ENCODE measurements around the gene HSDL1.

HSDL1 gene

GRCh38 chr16:84141143-84141670 lies 3.8 kb downstream of the HSDL1 start:
- no peak for FAIRE-seq
- no peak for DNase-seq (ENCODE audit: insufficient read length, low spot score)
- TF ChIP-seq POLR2A (IDR thresholded peaks at IDR 0.05; ENCODE audit: low read depth, low read length) (no peak), SPI1 (IDR thresholded peaks at IDR 0.05; ENCODE audit: low read depth, low read length) (no peak), POLR2AphosphoS5 (IDR thresholded peaks at IDR 0.05; ENCODE audit: low read depth, low read length) (no peak), POU2F2 (IDR thresholded peaks at IDR 0.05; ENCODE audit: low read depth, low read length) (no peak), TAF1 (IDR thresholded peaks at IDR 0.05; ENCODE audit: low read depth, low read length) (no peak)

- DNase-seq (ENCODE audit: insufficient read length, low spot score), result no peak
- TF ChIP-seq PAX5 (IDR thresholded peaks at IDR 0.05; ENCODE audit: insufficient read depth, low read length, severe bottlenecking), result no peak
- TF ChIP-seq POLR2AphosphoS5 (IDR thresholded peaks at IDR 0.05; ENCODE audit: low read depth, low read length), result no peak
- no peak for TF ChIP-seq TAF1 (IDR thresholded peaks at IDR 0.05; ENCODE audit: low read depth, low read length)
- no peak for TF ChIP-seq POLR2A (IDR thresholded peaks at IDR 0.05; ENCODE audit: low read depth, low read length)
- no peak for TF ChIP-seq POU2F2 (IDR thresholded peaks at IDR 0.05; ENCODE audit: low read depth, low read length)
- TF ChIP-seq SPI1 (IDR thresholded peaks at IDR 0.05; ENCODE audit: low read depth, low read length), result no peak
- no peak for FAIRE-seq
Observed at GRCh38 chr16:84139628-84140258, 5.2 kb downstream of the HSDL1 start.

DNA sequence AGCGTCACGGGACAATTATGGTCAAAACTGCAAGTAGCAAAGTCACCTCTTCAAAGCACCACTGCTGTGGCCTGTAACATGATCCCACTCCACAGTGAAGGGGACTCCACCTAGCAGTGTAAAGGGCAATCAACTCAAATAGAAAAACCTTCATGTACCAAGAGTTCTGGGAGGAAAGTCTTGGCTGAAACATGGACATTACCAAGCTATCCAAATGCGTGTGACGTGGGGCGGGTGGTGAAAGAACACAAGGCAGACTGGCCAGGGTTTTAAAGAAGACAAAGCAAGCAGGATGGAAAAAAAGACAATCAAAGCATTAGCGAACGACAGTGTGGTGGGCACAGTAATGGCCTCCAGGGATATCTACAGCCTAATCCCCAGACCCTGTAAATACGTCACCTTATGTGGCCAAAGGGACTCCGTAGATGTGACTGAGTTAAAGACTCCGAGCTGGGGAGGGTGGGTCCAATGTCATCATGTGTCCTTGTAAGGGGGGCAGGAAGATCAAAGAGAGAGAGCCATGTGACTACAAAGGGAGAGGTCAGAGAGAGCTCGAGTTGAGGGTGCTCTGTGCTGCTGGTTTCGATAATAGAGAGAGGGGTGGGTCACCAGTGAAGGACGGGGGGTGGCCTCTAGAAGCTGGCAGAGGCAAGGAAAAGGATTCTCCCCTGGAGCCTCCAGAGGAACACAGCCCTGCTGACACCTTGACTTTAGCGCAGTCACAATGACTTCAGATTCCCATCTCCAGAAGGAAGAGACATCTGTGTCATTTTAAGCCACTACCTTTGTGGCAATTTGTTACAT lies 6.0 kb downstream of the HSDL1 start:
- TF ChIP-seq SPI1 (IDR thresholded peaks at IDR 0.05; ENCODE audit: low read depth, low read length) (no peak), POLR2AphosphoS5 (IDR thresholded peaks at IDR 0.05; ENCODE audit: low read depth, low read length) (no peak), PAX5 (IDR thresholded peaks at IDR 0.05; ENCODE audit: insufficient read depth, low read length, severe bottlenecking) (no peak), POLR2A (IDR thresholded peaks at IDR 0.05; ENCODE audit: low read depth, low read length) (no peak), TAF1 (IDR thresholded peaks at IDR 0.05; ENCODE audit: low read depth, low read length) (no peak), POU2F2 (IDR thresholded peaks at IDR 0.05; ENCODE audit: low read depth, low read length) (no peak)
- DNase-seq (ENCODE audit: insufficient read length, low spot score) (peak; percentile 39), FAIRE-seq (no peak)

DNA sequence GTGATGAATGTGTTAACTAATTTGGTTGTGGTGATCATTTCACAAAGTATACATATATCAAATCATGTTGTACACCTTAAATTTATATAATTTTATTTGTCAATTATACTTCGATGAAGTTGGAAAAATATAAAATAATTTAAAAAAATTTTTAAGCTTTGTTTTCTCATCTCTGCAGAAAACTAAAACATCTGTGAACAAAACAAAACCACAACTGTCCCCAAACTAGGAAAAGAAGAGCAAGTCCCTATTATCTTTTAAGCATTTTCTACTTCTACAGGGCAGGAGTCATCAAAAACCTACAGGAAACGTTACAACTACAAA lies 6.5 kb downstream of the HSDL1 start:
- FAIRE-seq (no peak), DNase-seq (ENCODE audit: insufficient read length, low spot score) (no peak)
- no peak for TF ChIP-seq POLR2AphosphoS5 (IDR thresholded peaks at IDR 0.05; ENCODE audit: low read depth, low read length)
- TF ChIP-seq POU2F2 (IDR thresholded peaks at IDR 0.05; ENCODE audit: low read depth, low read length), result no peak
- TF ChIP-seq PAX5 (IDR thresholded peaks at IDR 0.05; ENCODE audit: insufficient read depth, low read length, severe bottlenecking), result no peak
- no peak for TF ChIP-seq POLR2A (IDR thresholded peaks at IDR 0.05; ENCODE audit: low read depth, low read length)
- no peak for TF ChIP-seq TAF1 (IDR thresholded peaks at IDR 0.05; ENCODE audit: low read depth, low read length)
- TF ChIP-seq SPI1 (IDR thresholded peaks at IDR 0.05; ENCODE audit: low read depth, low read length), result no peak

- FAIRE-seq, result no peak
- no peak for TF ChIP-seq POU2F2 (IDR thresholded peaks at IDR 0.05; ENCODE audit: low read depth, low read length)
- no peak for TF ChIP-seq TAF1 (IDR thresholded peaks at IDR 0.05; ENCODE audit: low read depth, low read length)
- TF ChIP-seq POLR2A (IDR thresholded peaks at IDR 0.05; ENCODE audit: low read depth, low read length), result no peak
- no peak for DNase-seq (ENCODE audit: insufficient read length, low spot score)
Observed at GRCh38 chr16:84137769-84138357, 7.1 kb downstream of the HSDL1 start.

DNA sequence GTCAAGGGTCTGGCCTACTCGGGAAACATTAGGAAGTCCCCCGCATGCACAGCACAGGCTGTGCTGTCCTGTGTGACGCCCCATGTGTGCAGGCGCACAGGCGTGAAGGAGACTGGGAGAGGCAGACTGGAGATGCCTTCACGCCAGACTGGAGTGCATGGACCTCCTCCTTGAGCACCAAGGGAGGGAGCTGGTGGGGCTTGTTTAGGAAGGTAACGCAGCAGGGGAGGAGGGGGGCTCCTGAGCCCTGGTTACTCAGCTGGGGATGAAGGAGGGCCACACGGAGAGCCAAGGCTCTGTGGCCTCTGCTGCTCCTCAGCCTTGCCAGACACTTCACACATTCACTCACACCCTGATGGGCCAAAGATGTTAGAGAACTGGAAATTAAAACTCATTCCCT lies 7.7 kb downstream of the HSDL1 start:
- FAIRE-seq, result no peak

DNA sequence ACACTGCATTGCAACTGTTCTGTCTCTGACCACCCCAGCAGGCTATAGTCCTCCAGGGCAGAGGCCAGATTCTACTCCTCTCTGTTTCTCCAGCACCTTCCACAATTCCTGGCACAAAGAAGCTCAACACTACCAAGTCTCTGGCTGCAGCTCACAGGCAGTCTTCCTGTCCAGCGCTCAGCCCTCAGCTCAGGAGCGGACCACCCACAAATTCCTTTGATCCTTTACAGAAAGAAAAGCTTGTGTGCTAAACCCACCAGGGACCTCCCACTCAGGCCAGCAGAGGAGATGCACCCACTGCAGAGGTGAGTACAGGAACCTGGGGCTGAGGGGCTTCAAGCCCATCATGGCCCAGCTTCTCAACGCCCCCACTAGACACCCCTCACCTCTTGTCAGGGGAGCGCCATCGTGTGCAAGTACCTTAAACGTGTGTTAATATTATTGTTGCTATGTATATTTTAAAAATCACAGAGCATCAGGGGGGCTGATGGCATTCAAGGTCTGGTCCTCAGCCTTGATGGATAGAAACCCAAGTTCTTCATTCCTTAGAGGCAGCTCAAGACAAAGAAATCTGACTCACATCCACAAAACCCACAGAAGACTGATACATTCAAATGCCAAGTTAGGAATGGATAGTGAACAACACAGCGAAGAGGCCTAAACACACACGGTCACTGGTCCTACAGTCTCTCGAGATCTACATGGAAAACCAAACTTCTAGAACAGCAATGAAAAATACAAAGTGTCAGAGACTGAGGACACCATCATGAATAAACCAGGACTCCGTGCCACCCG lies 8.4 kb downstream of the HSDL1 start:
- FAIRE-seq, result no peak
- no peak for TF ChIP-seq TAF1 (IDR thresholded peaks at IDR 0.05; ENCODE audit: low read depth, low read length)
- TF ChIP-seq POLR2A (IDR thresholded peaks at IDR 0.05; ENCODE audit: low read depth, low read length), result no peak
- TF ChIP-seq SPI1 (IDR thresholded peaks at IDR 0.05; ENCODE audit: low read depth, low read length), result no peak
- no peak for TF ChIP-seq POLR2AphosphoS5 (IDR thresholded peaks at IDR 0.05; ENCODE audit: low read depth, low read length)
- no peak for TF ChIP-seq POU2F2 (IDR thresholded peaks at IDR 0.05; ENCODE audit: low read depth, low read length)
- no peak for TF ChIP-seq PAX5 (IDR thresholded peaks at IDR 0.05; ENCODE audit: insufficient read depth, low read length, severe bottlenecking)
- no peak for DNase-seq (ENCODE audit: insufficient read length, low spot score)

More for the DNA sequence above, 7.7 kb downstream of the HSDL1 start:
- TF ChIP-seq POU2F2 (IDR thresholded peaks at IDR 0.05; ENCODE audit: low read depth, low read length) (no peak), SPI1 (IDR thresholded peaks at IDR 0.05; ENCODE audit: low read depth, low read length) (no peak), TAF1 (IDR thresholded peaks at IDR 0.05; ENCODE audit: low read depth, low read length) (no peak), POLR2AphosphoS5 (IDR thresholded peaks at IDR 0.05; ENCODE audit: low read depth, low read length) (no peak), PAX5 (IDR thresholded peaks at IDR 0.05; ENCODE audit: insufficient read depth, low read length, severe bottlenecking) (no peak), POLR2A (IDR thresholded peaks at IDR 0.05; ENCODE audit: low read depth, low read length) (no peak)
- no peak for DNase-seq (ENCODE audit: insufficient read length, low spot score)

DNA sequence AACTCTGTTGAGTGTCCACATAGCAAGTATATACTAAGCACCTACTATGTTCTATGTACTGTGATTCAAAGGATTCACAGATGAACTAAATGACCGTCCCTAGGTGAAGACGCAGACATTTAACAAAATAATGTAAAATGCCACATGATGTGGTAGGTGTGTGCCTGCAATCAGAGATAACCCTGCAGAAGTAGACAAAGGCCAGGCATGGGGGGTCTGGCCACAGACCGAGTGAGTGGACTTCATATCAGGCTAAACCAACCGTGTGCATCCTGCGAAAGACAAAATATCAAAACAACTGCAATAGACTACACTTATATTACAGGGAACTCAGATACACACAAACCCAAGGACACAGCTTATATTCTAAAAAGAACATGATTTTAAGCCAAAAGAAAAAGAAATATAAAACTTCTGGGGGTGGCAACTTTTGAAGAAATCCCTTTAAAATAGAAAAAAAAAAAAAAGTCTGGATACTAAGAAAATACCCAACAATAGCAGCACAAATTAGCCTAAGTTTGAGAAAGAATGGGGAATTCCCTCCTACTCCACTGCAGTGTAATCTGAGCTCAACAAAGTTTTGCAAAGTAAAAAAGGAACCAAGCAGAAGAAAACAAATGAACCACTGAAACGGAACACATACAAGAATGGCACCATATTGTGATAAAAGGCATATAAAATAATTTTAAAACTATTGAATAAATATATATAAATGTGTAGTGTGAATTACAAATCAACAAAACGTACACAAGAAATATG lies 12.3 kb downstream of the HSDL1 start:
- no peak for TF ChIP-seq POLR2A (IDR thresholded peaks at IDR 0.05; ENCODE audit: low read depth, low read length)
- TF ChIP-seq TAF1 (IDR thresholded peaks at IDR 0.05; ENCODE audit: low read depth, low read length), result no peak
- TF ChIP-seq PAX5 (IDR thresholded peaks at IDR 0.05; ENCODE audit: insufficient read depth, low read length, severe bottlenecking), result no peak
- no peak for TF ChIP-seq POLR2AphosphoS5 (IDR thresholded peaks at IDR 0.05; ENCODE audit: low read depth, low read length)
- TF ChIP-seq SPI1 (IDR thresholded peaks at IDR 0.05; ENCODE audit: low read depth, low read length), result no peak
- no peak for TF ChIP-seq POU2F2 (IDR thresholded peaks at IDR 0.05; ENCODE audit: low read depth, low read length)
- FAIRE-seq (no peak), DNase-seq (ENCODE audit: insufficient read length, low spot score) (no peak)

All from GM12891 (cell line).